Measurements from ENCODE around the gene KCNC1.

GRCh38 chr11:17769218-17769617, 34.6 kb downstream of the KCNC1 start:
- no peak for TF ChIP-seq CTCF (IDR thresholded peaks at IDR 0.05)
- TF ChIP-seq POLR2A (IDR thresholded peaks at IDR 0.05): no peak
